Right lobe of liver (tissue), 4 donors: ENCODE data around the gene SRC.

Source experiments
- CTCF ChIP-seq, 4 donors: fragments of 200-600 bp in 3 of 4; fragments of 450-650 bp in 1 of 4; IDR thresholded peaks; one replicate each; pipeline versions ENCODE4 v1.5.1 to v1.8.0; 2016 to 2022; ENCODE audit warnings: antibody characterized with exemption in 4 of 4, mild to moderate bottlenecking in 2 of 4
- POLR2A ChIP-seq: fragments of 450-650 bp; IDR thresholded peaks from one replicate; pipeline ENCODE4 v1.6.1; 2017; ENCODE audit warnings: antibody characterized with exemption, mild to moderate bottlenecking
- donor health status: DM: no; HTN: no; CAD: no.
- donor health status: DM: no; HTN: no; CAD: no.
- donor health status: DM: no; HTN: yes; CAD: no.

- TF ChIP-seq CTCF (IDR thresholded peaks at IDR 0.05) (no peak), POLR2A (no peak)
These were observed 45.1 kb downstream of the SRC start for GRCh38 chr20:37390891-37391525.
